ENCODE measurements around the gene NFXL1.

NFXL1 gene

DNA sequence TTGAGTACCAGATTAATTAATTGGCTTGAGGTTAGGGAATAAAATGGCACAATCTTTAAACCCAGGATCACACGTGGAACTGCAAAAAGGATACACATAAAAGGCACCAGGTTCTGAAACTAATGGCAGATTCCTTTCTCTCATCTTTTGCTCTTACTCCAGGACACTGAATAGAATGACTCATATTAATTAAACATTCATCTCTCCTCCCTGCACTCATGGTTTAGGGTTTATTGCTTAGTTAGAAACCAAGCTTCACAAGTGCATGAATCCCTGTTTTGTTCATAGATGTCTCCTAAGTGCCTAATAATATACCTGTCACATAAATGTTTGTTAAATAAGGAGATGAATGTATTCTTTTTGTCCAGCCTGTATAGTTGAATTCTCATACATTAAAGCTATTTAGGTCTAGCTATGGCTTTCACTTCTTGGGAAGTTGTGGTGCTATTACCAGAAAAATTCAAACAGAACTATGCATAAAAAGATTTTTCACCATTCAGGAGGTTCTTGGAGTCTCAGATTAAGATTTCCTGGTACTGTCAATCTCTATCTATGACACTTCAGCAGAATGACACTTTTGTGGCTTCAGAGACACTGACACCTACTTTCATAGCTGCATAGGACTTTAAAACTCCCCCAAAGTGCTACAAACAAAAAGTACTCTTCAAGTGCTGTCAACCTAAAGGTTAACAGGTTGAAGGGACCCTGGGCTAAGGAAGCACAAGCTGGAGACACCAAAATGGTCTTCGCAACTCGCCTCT is 83.9 kb downstream of the NFXL1 start:
- DNase-seq = no peak

DNA sequence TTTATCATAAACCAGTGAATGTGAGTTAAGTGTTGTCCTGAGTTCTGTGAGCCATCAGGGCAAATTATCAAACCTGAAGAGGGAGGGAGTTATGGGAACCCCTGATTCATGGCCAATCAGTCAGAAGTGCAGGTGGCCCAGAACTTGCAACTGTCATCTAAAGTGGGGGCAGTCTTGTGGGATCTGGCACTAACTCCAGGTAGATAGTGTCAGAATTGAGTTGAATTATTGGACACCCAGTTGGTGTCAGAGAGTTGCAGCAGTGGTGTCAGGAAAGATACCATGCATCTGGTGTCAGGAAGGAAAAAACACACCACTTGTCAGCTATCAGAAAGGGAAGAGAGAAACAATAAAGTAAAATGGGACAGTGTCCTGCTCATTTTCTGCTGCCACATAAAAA is 84.9 kb downstream of the NFXL1 start:
- no peak for DNase-seq

DNA sequence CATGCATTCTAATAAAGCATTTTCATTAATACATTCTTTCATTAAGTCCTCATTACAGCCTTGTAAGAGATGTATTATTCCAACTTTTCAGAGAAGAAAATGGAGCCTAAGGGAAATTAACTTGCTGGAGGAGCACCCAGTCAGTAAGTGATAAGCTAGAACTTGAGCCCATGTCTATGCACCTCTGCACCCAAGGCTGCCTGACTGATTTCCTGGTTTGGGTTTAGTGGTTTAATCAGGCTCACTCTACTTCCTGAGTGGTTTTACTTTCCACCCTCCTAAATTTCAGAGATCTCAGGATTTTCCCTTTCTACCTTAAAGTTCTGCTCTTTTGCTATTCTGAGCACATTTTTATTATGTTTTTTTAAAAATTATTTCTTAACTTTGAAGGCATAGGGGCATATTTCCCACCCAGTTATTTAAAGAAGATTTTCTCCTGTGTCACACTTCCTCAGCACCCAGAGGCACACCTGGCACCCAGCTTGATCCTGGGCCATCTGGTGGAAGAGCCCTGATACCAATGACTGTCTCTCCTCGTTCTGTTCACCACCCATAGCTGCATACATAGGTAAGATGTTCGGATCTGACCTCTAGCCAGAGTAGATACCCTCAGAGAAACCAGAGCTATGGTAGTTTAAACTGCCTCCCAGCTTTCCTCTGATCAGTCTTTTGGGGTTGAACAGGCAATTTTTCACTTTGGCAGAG is 86.9 kb downstream of the NFXL1 start:
- DNase-seq = no peak

DNA sequence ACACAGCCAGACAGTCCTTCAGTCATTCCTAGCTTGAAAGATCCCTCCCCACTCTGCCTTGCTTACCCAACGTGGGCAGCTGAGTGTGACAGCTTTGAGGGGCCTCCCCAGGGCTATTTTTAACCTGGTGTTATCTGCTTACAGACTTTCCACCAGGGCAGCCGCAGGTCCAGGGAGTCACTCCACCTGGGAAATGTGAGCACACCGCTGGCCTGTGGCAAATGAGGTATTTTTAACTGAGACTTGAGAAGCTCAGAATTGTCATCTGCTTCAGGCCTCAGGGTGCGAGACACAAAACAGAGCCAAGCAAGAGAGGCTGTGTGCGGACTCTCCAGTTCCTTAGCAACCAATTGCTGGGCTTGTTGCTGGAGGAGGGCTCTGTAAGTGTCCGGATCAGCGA is 89.5 kb downstream of the NFXL1 start:
- no peak for DNase-seq

DNA sequence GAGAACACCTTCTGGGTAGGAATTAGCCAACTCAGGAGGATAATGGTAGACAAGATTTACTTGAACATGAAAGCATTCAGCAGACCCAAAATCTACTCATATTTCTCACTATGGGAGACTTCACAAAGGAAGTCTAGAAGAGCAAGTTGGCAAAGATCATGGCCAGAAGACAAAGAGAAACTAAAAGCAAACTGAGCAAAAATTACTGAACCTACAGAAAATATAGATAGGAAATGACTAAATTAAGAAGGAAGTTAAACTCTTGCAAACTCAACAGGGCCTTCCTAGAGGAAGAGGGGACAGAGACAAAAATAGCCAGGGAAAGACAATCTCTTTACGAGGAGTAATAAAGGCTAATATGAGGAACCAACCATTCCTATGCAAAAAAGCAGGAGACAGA is 95.2 kb downstream of the NFXL1 start:
- no peak for DNase-seq

DNA sequence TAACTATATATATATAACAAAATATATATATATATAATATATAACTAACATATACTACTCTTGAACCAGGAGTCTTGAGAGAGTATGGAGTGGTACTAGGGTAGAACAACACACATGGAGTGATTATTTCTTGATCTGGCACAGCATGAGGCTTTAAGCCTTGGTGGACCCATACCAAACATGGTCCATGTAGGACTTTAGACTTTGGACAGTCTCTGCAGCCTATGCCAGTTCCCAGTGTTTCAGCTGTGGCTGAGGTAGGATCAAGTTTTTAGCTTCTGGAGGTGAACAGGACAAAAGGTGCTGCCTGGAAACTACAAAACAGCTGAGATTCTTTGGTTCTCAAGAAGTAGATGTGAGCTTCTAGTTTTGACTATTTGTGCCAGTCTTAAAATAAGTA is 97.1 kb downstream of the NFXL1 start:
- DNase-seq = no peak

DNA sequence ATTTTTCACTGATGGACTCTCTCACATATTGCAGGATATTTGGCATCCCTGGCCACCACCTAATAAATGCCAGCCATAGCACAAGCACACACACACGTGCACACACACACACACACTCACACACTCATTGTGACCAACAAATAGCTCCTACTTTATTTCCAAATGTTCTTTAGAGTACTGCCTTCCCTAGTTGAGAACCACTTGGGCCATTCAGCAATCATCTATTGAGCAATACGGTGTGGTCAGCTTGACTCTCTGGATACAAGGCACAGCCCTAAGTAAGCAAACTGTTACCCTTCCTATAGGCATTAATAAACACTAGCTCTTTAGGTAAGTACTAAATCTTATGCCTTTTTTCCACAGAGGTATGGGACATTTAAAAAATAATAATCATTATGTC is 97.6 kb downstream of the NFXL1 start:
- no peak for DNase-seq

DNA sequence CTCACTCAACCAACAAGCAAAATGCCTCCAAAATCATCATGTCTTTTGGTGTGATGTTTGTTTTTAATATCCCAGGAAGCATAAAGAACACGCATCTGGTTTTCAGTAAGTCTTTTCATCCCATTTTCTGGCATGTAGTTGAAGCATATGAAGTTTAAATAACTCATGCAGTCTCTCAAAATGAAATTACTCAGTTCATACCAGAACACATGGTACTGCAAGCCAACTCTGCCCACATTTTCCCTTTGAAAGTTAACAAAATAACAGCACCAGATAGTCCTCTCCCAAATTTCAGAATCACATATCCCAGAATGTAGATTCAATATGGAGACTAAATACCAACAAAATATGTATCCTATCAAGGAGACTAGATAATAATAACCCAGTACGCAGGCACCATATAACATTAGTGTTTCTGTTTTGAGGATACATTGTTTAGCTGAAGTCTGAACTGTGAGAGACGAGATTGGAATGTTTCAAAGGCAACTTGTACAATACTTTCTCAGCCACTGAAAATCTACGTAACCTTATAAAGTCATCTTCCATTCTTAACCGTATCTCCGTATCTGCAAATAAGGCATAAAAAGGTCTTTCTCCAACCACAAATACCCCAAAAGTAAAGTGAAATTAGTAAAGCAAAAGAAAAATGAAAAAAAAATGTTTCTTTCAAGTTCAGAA is 99.6 kb downstream of the NFXL1 start:
- no peak for DNase-seq

DNA sequence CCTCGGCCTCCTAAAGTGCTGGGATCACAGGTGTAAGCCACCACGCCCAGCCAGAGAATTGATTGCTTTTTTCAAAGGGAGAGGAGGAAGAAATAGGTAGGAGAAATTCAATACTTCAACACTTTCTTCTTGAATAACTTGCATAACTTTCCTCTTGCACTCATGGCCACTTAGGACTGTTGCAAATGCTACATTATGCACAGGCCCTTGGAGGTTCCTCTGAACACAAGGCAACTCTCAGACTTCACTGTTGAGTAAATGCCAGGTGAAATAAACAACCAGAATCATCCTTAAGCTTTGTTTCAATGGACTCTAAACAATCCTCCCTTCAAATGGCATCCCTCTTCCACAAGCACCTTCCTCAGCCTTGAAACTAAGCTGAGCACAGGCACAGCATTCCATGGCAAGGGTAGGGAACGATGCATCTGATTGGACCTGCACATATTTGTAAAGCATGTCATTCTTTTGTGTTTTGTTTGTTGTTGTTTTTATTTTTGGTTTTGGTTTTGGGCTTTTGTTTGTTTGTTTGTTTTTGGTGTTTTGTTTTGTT is 104.7 kb downstream of the NFXL1 start:
- no peak for DNase-seq

DNA sequence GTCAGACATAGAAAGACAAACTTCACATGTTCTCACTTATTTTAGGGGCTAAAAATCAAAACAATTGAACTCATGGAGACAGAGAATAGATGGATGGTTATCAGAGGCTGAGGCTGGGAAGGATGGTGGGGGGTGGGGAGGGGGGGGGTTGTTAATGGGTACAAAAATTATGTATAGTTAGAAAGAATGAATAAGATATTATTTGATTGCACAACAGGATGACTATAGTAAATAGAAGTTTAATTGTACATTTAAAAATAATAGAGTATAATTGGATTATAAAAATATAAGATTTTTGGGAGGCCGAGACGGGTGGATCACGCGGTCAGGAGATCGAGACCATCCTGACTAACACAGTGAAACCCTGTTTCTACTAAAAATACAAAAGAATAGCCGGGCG is 109.8 kb downstream of the NFXL1 start:
- no peak for DNase-seq

DNA sequence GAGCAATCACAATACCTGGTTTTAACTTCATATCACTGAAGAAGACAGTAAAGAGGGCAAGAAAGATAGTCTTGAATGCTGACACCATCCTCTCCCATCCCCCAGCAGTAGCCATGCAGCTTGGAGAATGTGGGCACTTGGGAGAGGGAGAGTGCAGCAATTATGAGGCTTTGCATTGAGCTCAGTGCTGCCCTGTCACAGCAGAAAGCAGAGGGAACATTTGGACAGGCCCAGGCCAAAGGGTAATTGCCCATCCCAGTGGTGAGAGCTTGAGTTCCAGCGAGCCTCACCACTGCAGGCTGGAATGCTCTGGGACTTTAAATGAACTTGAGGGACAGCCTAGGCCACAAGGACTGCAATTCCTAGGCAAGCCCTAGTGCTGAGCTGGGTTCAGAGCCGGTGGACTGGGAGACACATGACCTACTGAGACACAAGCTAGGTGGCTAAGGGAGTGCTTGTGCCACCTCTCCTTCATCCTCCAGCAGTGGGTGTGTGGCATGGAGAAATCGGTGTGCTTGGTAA is 112.8 kb downstream of the NFXL1 start:
- no peak for DNase-seq

DNA sequence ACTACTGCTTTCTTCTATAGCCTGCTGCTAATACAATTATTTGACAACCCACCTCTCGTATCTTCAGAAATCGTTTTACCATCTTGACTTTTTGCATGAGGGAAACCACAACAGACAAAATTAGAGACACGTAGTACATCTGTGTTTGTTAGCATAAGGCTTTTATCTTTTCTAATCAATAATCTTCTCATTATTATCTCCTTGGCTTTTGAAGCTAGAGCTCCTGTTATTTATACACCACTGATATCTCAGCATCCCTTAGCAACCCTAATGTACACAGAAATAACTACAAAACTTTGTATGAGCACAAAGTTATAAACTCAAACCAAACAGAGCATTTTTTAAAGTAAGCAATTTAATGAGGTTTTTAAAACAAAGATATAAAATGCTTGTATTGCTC is 116.2 kb downstream of the NFXL1 start:
- DNase-seq = no peak
